IMR-90 (cell line): ENCODE data around the gene CYP2W1. TPM values are rescaled to one million over a fixed set of nuclear protein-coding genes. Genes with fewer than 3 reads are reported as not detected.

Experiments used
- ATAC-seq: fragments of 200-7000 bp; cut with Tn5 transposase; 2 replicates; pipeline ENCODE4 v1.9.1; 2020; ENCODE audit warnings: low read depth, mild to moderate bottlenecking, moderate library complexity
- BruUV-seq: library from RNA; stranded (reverse); fragments of 400-500 nt; replicated peaks from 2 replicates; lab custom pipeline; 2021; lab: Mats Ljungman, UMichigan
- CTCF ChIA-PET: fragments of 300-600 bp; formaldehyde crosslinking; extraction: SDS; loops from one replicate; lab custom pipeline; 2021; ENCODE audit warnings: antibody characterized with exemption; lab: Yijun Ruan, JAX
- POLR2A ChIA-PET: fragments of 300-600 bp; sonication (Branson Sonifier 250); formaldehyde crosslinking; loops from one replicate; lab custom pipeline; 2022; ENCODE audit warnings: antibody characterized with exemption; ENCODE audit not compliant: unreplicated experiment; lab: Charles Lee
- DNase-seq: peaks from one replicate; pipeline ENCODE4 v3.0.0; 2013
- H2AFZ ChIP-seq: replicated peaks from 2 replicates; pipeline ENCODE3; 2013; ENCODE audit warnings: low read length, mild to moderate bottlenecking; ENCODE audit not compliant: poor library complexity
- H2AK5ac ChIP-seq: 2 replicates; pipeline ENCODE4 v1.6.1; 2013; ENCODE audit warnings: low read depth, low read length, inconsistent platforms
- H2AK9ac ChIP-seq: replicated peaks from 2 replicates; pipeline ENCODE3; 2013; ENCODE audit warnings: mild to moderate bottlenecking, low read depth, low read length, moderate library complexity; ENCODE audit not compliant: poor library complexity
- H2BK120ac ChIP-seq: 2 replicates; pipeline ENCODE4 v1.6.1; 2013; ENCODE audit warnings: low read depth, low read length, inconsistent platforms
- H2BK15ac ChIP-seq: 3 replicates; pipeline ENCODE4 v1.6.1; 2013; ENCODE audit warnings: low read depth, low read length, inconsistent platforms
- H2BK20ac ChIP-seq: 2 replicates; pipeline ENCODE4 v1.6.1; 2013; ENCODE audit warnings: low read depth, mild to moderate bottlenecking, inconsistent platforms, low read length, moderate library complexity
- H2BK5ac ChIP-seq: 2 replicates; pipeline ENCODE4 v1.6.1; 2013; ENCODE audit warnings: mild to moderate bottlenecking, low read depth, low read length, inconsistent platforms; ENCODE audit not compliant: poor library complexity, severe bottlenecking
- H3K14ac ChIP-seq: replicated peaks from 2 replicates; pipeline ENCODE4 v1.6.1; 2013; ENCODE audit warnings: low read depth, low read length, inconsistent platforms
- H3K18ac ChIP-seq: 2 replicates; pipeline ENCODE4 v1.6.1; 2013; ENCODE audit warnings: low read depth, low read length, control low read depth
- H3K23ac ChIP-seq: 2 replicates; pipeline ENCODE4 v1.6.1; 2013; ENCODE audit warnings: low read depth, low read length, inconsistent platforms
- H3K27ac ChIP-seq: 2 replicates; pipeline ENCODE4 v1.5.1; 2013; ENCODE audit warnings: mild to moderate bottlenecking, control low read depth, low read length; ENCODE audit not compliant: insufficient read depth
- H3K27me3 ChIP-seq: 2 replicates; pipeline ENCODE4 v1.6.1; 2013; ENCODE audit warnings: low read length; ENCODE audit not compliant: control insufficient read depth, insufficient read depth
- H3K36me3 ChIP-seq: 2 replicates; pipeline ENCODE4 v1.6.1; 2013; ENCODE audit warnings: low read length, mixed read lengths; ENCODE audit not compliant: control insufficient read depth, insufficient read depth
- H3K4ac ChIP-seq: 2 replicates; pipeline ENCODE4 v1.6.1; 2013; ENCODE audit warnings: low read depth, low read length, inconsistent platforms
- H3K4me1 ChIP-seq: 2 replicates; pipeline ENCODE4 v1.6.1; 2013; ENCODE audit warnings: low read length, mixed read lengths; ENCODE audit not compliant: control insufficient read depth, insufficient read depth
- H3K4me2 ChIP-seq: 2 replicates; pipeline ENCODE4 v1.6.1; 2013; ENCODE audit warnings: low read depth, mild to moderate bottlenecking, control low read depth, low read length, moderate library complexity
- H3K4me3 ChIP-seq: 2 replicates; pipeline ENCODE4 v1.5.1; 2013; ENCODE audit warnings: low read depth, mild to moderate bottlenecking, control low read depth, low read length, moderate library complexity; ENCODE audit not compliant: insufficient read depth
- H3K56ac ChIP-seq: 2 replicates; pipeline ENCODE4 v1.6.1; 2013; ENCODE audit warnings: low read length, inconsistent platforms; ENCODE audit not compliant: insufficient read depth; ENCODE audit errors: extremely low read depth
- H3K79me1 ChIP-seq, 2 experiments: 2 replicates each; pipeline ENCODE4 v1.6.1; 2013; ENCODE audit warnings: low read length in 2 of 2, inconsistent platforms in 1 of 2, low read depth in 1 of 2
- H3K9ac ChIP-seq: 2 replicates; pipeline ENCODE4 v1.6.1; 2013; ENCODE audit warnings: low read depth, low read length, control low read depth
- H3K9me1 ChIP-seq: 2 replicates; pipeline ENCODE4 v1.6.1; 2013; ENCODE audit warnings: low read length, inconsistent platforms; ENCODE audit not compliant: insufficient read depth
- H3K9me3 ChIP-seq: 2 replicates; pipeline ENCODE4 v1.6.1; 2013; ENCODE audit warnings: low read length; ENCODE audit not compliant: control insufficient read depth, insufficient read depth
- H4K20me1 ChIP-seq: 2 replicates; pipeline ENCODE4 v1.6.1; 2013; ENCODE audit warnings: low read length, inconsistent platforms; ENCODE audit not compliant: insufficient read depth
- H4K5ac ChIP-seq: 2 replicates; pipeline ENCODE4 v1.6.1; 2013; ENCODE audit warnings: mild to moderate bottlenecking, low read depth, low read length, control low read depth
- H4K8ac ChIP-seq, 2 experiments: 2 replicates each; pipeline ENCODE4 v1.6.1; 2013; ENCODE audit warnings: low read depth in 2 of 2, low read length in 2 of 2, control low read depth in 1 of 2, inconsistent platforms in 1 of 2
- H4K91ac ChIP-seq: 2 replicates; pipeline ENCODE4 v1.6.1; 2013; ENCODE audit warnings: low read depth, low read length, inconsistent platforms; ENCODE audit not compliant: insufficient read depth
- BHLHE40 ChIP-seq: fragments of 150-350 bp; IDR thresholded peaks from 2 replicates; pipeline ENCODE4 v1.6.1; 2016; ENCODE audit warnings: mild to moderate bottlenecking, low read depth, low read length
- CEBPB ChIP-seq: IDR thresholded peaks from 2 replicates; pipeline ENCODE4 v1.6.1; 2012; ENCODE audit warnings: low read depth, low read length, improper control_type of control experiment
- CHD1 ChIP-seq: IDR thresholded peaks from 2 replicates; pipeline ENCODE4 v1.6.1; 2012; ENCODE audit warnings: low read depth, low read length, improper control_type of control experiment
- FOS ChIP-seq: fragments of 150-350 bp; IDR thresholded peaks from 2 replicates; pipeline ENCODE4 v1.6.1; 2016; ENCODE audit warnings: low read depth, low read length
- MAFK ChIP-seq: IDR thresholded peaks from 2 replicates; pipeline ENCODE4 v1.6.1; 2012; ENCODE audit warnings: low read depth, low read length, improper control_type of control experiment
- MAZ ChIP-seq: IDR thresholded peaks from 2 replicates; pipeline ENCODE4 v1.6.1; 2012; ENCODE audit warnings: low read depth, mild to moderate bottlenecking, low read length, improper control_type of control experiment, moderate library complexity, borderline replicate concordance
- MXI1 ChIP-seq: IDR thresholded peaks from 2 replicates; pipeline ENCODE4 v1.6.1; 2012; ENCODE audit warnings: low read depth, mild to moderate bottlenecking, low read length, moderate library complexity, borderline replicate concordance
- NFE2L2 ChIP-seq: fragments of 150-350 bp; IDR thresholded peaks from 2 replicates; pipeline ENCODE4 v1.6.1; 2016; ENCODE audit warnings: low read depth, mild to moderate bottlenecking, low read length
- POLR2A ChIP-seq: IDR thresholded peaks from 2 replicates; pipeline ENCODE4 v1.6.1; 2012; ENCODE audit warnings: mild to moderate bottlenecking, low read depth, low read length
- RAD21 ChIP-seq: IDR thresholded peaks from 2 replicates; pipeline ENCODE4 v1.6.1; 2012; ENCODE audit warnings: low read length, improper control_type of control experiment
- RCOR1 ChIP-seq: IDR thresholded peaks from 2 replicates; pipeline ENCODE4 v1.6.1; 2012; ENCODE audit warnings: mild to moderate bottlenecking, low read length, improper control_type of control experiment; ENCODE audit not compliant: insufficient replicate concordance
- RFX5 ChIP-seq: IDR thresholded peaks from 2 replicates; pipeline ENCODE4 v1.8.0; 2012; ENCODE audit warnings: low read depth, mild to moderate bottlenecking, low read length, moderate library complexity
- SMC3 ChIP-seq: fragments of 150-350 bp; IDR thresholded peaks from 2 replicates; pipeline ENCODE4 v1.6.1; 2016; ENCODE audit warnings: low read depth, mild to moderate bottlenecking, antibody characterized with exemption, low read length, moderate library complexity
- WGBS, 2 experiments: methylation state at CpG; one replicate each; pipeline versions ENCODE4 v1.1.5 to v1.1.7; 2013; ENCODE audit warnings: missing lambda C conversion rate in 2 of 2; ENCODE audit not compliant: insufficient read length in 1 of 2; ENCODE audit errors: extremely low coverage in 2 of 2; 5-methylcytosine and 5-hydroxymethylcytosine counted together
- dilution Hi-C: fragments of 300-500 bp; cut with HindIII; formaldehyde crosslinking; loops from one replicate; pipeline ENCODE4 v1.14.3; 2018; ENCODE audit warnings: low sequenced_read_pairs; ENCODE audit not compliant: unreplicated experiment
- in situ Hi-C: fragments of 300-500 bp; cut with MboI; formaldehyde crosslinking; loops from 3 replicates; pipeline ENCODE4 v1.14.3; 2019; ENCODE audit warnings: low sequenced_read_pairs, inconsistent platforms, mixed read lengths
- intact Hi-C: fragments of 100-400 bp; cut with micrococcal nuclease; formaldehyde crosslinking; loops from 2 replicates; pipeline ENCODE4 v1.10.0; 2022
- polyA plus RNA-seq, 3 experiments: library from polyadenylated mRNA; depleted of rRNA; stranded (reverse); fragments of >200 nt; gene quantifications; 2 replicates each; pipeline ENCODE4 v1.2.3, GENCODE V29; 2012; ENCODE audit warnings: low replicate concordance in 1 of 3
- total RNA-seq: library from RNA; depleted of rRNA; stranded (reverse); fragments of >200 nt; gene quantifications from 2 replicates; pipeline ENCODE4 v1.2.3, GENCODE V29; 2012
- TF ChIP-seq, protein P1 (sequence below): fragments of 150-350 bp; IDR thresholded peaks from 2 replicates; pipeline ENCODE4 v1.6.1; 2017; ENCODE audit warnings: mild to moderate bottlenecking, antibody characterized with exemption, low read length, low read depth
- TF ChIP-seq, protein P2 (sequence below): fragments of 150-350 bp; IDR thresholded peaks from 2 replicates; pipeline ENCODE4 v1.6.1; 2016; ENCODE audit warnings: low read depth, mild to moderate bottlenecking, low read length, moderate library complexity, borderline replicate concordance
- TF ChIP-seq, protein P3 (sequence below): conservative IDR thresholded peaks from 2 replicates; pipeline ENCODE4 v1.5.1; 2012; ENCODE audit warnings: mild to moderate bottlenecking, low read depth, low read length, improper control_type of control experiment

The CYP2W1 gene
- total and polyA plus RNA-seq, 2 of the 4 experiments (the other 2 are of a cell fraction): not detected

DNA sequence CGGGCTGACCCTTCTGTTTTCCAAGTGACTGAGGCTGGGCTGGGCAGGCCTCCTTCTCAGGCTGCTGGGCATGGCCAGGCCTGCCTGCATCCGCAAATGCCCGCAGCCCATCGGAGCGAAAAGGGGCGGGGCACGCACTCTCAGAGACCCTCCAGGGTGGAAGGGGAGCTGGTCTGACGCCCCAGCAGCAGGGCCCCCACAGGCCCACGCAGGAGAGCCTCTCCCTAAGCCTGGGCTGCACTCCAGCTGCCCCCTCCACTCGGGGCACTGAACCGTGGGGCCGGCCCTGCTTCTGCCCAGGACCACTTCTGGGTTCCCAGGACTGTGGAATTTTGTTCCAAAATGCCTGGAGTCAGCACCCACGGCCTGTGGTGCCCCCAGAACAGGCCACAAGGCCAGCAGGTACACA, 37.8 kb upstream of the CYP2W1 start:
- no peaks in the 10 kb centered on the region for H3K79me1 ChIP-seq
- H3K27ac ChIP-seq: no peak overlapping the region
- 83% methylated on average over 8 of the region's 13 CpGs; no CpG with 5 or more reads in 1 of the 2 experiments for WGBS, 2 experiments
- peaks cover 6% of the 10 kb centered on the region for H3K27me3 ChIP-seq
- H3K18ac ChIP-seq: no peak overlapping the region
- no peaks in the 10 kb centered on the region for H3K4me1 ChIP-seq
- no peak overlapping the region for H3K23ac ChIP-seq
- H2AK9ac ChIP-seq: no peak overlapping the region
- intact Hi-C loops (no loop called here), in situ Hi-C loops (no loop called here), dilution Hi-C loops (no loop called here)
- no peaks in the 10 kb centered on the region for H3K9me1 ChIP-seq
- H3K56ac ChIP-seq: no peak overlapping the region
- ChIA-PET POLR2A (no interaction called here), CTCF (no interaction called here)
- H4K8ac ChIP-seq: no peak overlapping the region
- no peak overlapping the region for H4K91ac ChIP-seq
- H2BK5ac ChIP-seq: no peak overlapping the region
- H2BK20ac ChIP-seq: no peak overlapping the region
- no peak for DNase-seq
- no TSS peak for BruUV-seq
- H2AK5ac ChIP-seq: no peak overlapping the region
- no peak overlapping the region for H3K14ac ChIP-seq
- no peaks in the 10 kb centered on the region for H3K36me3 ChIP-seq
- no peak overlapping the region for H3K9ac ChIP-seq
- no peak overlapping the region for H3K4me2 ChIP-seq
- H3K4me3 ChIP-seq: no peak overlapping the region
- H2BK120ac ChIP-seq: no peak overlapping the region
- no peak for ATAC-seq
- no peak overlapping the region for H3K4ac ChIP-seq
- no peak overlapping the region for H2AFZ ChIP-seq
- H3K9me3 ChIP-seq: no peaks in the 10 kb centered on the region
- no peaks in the 10 kb centered on the region for H4K20me1 ChIP-seq
- H4K5ac ChIP-seq: no peak overlapping the region
- no peak overlapping the region for H2BK15ac ChIP-seq
- no peak for TF ChIP-seq MAFK
- TF ChIP-seq CHD1: no peak
- TF ChIP-seq NFE2L2: no peak
- TF ChIP-seq MAZ: no peak
- TF ChIP-seq, protein P1, sequence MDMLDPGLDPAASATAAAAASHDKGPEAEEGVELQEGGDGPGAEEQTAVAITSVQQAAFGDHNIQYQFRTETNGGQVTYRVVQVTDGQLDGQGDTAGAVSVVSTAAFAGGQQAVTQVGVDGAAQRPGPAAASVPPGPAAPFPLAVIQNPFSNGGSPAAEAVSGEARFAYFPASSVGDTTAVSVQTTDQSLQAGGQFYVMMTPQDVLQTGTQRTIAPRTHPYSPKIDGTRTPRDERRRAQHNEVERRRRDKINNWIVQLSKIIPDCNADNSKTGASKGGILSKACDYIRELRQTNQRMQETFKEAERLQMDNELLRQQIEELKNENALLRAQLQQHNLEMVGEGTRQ: no peak
- TF ChIP-seq RAD21: no peak
- TF ChIP-seq SMC3: no peak
- TF ChIP-seq, protein P2, sequence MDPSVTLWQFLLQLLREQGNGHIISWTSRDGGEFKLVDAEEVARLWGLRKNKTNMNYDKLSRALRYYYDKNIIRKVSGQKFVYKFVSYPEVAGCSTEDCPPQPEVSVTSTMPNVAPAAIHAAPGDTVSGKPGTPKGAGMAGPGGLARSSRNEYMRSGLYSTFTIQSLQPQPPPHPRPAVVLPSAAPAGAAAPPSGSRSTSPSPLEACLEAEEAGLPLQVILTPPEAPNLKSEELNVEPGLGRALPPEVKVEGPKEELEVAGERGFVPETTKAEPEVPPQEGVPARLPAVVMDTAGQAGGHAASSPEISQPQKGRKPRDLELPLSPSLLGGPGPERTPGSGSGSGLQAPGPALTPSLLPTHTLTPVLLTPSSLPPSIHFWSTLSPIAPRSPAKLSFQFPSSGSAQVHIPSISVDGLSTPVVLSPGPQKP: no peak
- no peak for TF ChIP-seq MXI1
- no peak for TF ChIP-seq FOS
- TF ChIP-seq POLR2A: no peak
- TF ChIP-seq RFX5: no peak
- TF ChIP-seq, protein P3, sequence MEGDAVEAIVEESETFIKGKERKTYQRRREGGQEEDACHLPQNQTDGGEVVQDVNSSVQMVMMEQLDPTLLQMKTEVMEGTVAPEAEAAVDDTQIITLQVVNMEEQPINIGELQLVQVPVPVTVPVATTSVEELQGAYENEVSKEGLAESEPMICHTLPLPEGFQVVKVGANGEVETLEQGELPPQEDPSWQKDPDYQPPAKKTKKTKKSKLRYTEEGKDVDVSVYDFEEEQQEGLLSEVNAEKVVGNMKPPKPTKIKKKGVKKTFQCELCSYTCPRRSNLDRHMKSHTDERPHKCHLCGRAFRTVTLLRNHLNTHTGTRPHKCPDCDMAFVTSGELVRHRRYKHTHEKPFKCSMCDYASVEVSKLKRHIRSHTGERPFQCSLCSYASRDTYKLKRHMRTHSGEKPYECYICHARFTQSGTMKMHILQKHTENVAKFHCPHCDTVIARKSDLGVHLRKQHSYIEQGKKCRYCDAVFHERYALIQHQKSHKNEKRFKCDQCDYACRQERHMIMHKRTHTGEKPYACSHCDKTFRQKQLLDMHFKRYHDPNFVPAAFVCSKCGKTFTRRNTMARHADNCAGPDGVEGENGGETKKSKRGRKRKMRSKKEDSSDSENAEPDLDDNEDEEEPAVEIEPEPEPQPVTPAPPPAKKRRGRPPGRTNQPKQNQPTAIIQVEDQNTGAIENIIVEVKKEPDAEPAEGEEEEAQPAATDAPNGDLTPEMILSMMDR: no peak
- no peak for TF ChIP-seq RCOR1
- no peak for TF ChIP-seq BHLHE40
- no peak for TF ChIP-seq CEBPB
